ENCODE measurements around the gene GRIA4.
"Not testable (repeated sequence)": the region's sequence is repeated elsewhere in the genome, so short reads cannot be mapped to it uniquely, and the experiment has no call there.

Gene GRIA4

GRCh38 chr11:105860105-105860504 is 250.2 kb downstream of the GRIA4 start:
- DNase-seq (ENCODE audit: low spot score) = no peak

DNA sequence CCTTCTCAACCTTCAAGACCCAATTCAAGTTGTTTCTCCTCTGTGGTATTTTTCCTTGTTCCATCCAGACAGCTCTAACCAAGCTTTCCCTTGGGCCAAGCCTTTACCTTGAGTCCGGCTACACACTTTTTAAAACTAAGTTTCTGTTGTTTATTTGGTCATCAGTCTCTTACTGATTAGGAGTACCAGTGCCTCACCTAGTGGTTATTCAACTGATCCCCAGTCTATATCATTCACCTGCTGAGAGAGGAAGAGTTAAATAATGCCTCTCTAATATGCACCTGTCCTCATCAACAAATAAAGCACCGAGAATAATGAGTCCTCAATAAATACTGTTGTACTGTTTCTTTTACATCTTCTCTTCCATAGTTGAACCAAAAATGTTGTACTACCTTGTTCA is 251.4 kb downstream of the GRIA4 start:
- DNase-seq (ENCODE audit: low spot score) = peak; percentile 8

GRCh38 chr11:105862736-105863367 is 253.0 kb downstream of the GRIA4 start:
- DNase-seq (ENCODE audit: low spot score) = peak; percentile 61

DNA sequence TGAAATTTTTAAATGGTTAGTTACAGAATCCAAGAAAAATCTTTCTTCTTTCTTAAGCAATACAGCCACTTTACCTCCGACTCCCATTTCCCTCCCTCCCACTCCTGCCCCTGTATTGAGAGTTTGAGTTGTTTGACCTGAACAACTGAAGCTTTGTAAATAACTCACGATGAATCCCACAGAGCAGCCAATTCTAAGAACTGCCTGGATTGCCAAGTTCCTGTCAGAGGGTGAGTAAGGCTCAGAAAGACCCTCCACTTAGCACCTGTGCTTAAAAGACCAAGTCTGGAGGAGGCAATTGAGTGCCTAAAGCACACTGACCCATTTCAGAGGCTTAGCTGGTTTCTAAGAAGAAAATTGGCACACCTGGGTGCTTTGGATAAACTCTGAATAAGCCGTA is 253.7 kb downstream of the GRIA4 start:
- no peak for DNase-seq (ENCODE audit: low spot score)

DNA sequence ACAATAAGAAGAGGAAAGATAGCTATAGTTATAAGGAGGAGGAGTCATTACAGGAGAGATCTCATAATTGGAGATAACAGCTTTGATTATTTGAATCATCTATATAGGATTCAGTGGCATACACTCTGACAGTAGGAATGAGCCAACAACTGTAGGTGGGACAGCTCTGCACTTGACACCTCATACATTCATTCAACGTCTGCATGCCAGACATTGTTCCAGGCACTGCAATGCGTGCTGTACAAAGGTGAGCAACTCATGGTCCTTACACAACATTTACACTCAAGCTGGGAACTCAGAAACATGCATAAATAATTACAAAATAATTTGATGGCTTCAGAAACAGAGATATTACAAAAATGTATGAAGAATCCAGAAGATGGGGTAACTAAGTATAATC is 257.9 kb downstream of the GRIA4 start:
- no peak for DNase-seq (ENCODE audit: low spot score)

- DNase-seq (ENCODE audit: low spot score) = no peak
These were observed 259.0 kb downstream of the GRIA4 start for GRCh38 chr11:105868762-105869285.

DNA sequence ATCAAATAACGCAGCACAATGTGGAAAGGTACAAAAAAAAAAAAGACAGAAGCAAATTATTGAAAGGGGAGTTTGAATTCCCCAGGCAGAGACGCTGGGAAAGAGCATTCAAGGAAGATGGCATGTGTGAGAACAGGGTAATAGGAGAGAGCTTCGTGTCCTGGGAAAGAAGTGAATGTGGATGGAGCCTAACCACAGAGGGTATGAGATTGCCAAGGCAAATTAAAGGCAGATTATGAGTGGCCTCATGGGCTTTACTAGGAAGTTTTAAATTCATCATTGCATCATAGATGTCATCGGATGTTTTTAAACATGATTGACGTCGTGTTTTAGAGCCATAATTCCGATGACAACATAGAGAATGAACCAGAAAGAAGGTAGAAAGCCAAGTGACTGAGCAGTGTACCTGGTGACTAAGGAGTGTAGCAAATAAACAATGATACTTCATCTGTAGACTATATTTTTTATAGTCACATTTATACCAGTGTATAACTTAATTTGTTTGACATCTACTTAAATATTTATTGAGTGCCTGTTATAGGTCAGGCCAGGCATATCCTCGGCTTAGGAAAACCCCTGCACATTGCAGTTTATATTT is 260.7 kb downstream of the GRIA4 start:
- DNase-seq (ENCODE audit: low spot score) = no peak

GRCh38 chr11:105878510-105878909 is 268.6 kb downstream of the GRIA4 start:
- DNase-seq (ENCODE audit: low spot score) = no peak

DNA sequence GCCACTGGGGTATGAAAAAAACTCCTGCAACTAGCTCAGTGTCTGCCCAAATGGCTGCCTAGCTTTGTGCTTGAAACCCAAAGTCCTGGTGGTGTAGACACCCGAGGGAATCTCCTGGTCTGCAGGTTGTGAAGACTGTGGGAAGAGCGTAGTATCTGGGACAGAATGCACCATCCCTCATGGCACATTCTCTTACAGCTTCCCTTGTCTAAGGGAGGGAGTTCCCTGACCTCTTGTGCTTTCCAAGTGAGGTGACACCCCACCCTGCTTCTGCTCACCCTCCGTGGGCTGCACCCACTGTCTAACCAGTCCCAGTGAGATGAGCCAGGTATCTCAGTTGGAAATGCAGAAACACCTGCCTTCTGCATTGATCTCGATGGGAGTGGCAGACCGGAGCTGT is 269.1 kb downstream of the GRIA4 start:
- not testable (repeated sequence) for DNase-seq (ENCODE audit: low spot score)

DNA sequence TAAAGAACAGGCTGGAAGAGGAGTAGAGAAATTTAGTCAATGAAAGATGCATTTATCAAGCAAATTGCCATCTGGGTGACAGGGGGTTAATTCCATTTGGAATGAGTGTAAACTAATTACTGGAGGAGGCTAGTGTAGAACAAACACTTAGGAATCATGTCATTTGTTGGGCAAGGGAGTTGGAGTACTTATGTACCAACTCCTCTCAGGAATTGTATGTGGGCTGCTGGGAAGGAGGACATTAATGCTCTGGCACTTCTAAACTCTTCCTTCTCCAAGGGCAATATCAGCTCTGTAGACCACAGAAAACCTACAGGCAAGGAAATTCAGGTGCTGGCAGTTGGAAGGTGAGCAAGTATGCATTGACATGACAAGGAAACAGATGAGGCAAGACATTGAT is 271.2 kb downstream of the GRIA4 start:
- DNase-seq (ENCODE audit: low spot score) = no peak

GRCh38 chr11:105884436-105884835 is 274.6 kb downstream of the GRIA4 start:
- DNase-seq (ENCODE audit: low spot score) = no peak

DNA sequence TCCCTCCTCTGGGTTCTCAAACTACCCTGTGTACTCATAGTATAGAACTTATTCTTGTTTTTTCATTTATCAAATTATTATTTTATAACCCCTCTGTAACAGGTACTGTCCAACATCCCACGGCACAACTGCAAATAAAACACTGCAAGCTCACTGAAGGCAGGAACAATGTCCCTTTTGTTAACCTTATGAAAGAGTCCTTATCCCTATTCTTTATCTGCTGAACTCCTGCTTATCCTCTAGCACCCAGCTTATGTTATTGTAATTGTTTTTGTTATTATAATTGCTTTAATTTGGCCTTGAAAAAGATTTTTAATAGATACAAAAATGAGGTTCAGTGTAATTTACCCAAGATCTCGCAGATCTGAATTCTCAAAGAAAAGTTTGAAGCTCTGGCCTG is 281.8 kb downstream of the GRIA4 start:
- no peak for DNase-seq (ENCODE audit: low spot score)

DNA sequence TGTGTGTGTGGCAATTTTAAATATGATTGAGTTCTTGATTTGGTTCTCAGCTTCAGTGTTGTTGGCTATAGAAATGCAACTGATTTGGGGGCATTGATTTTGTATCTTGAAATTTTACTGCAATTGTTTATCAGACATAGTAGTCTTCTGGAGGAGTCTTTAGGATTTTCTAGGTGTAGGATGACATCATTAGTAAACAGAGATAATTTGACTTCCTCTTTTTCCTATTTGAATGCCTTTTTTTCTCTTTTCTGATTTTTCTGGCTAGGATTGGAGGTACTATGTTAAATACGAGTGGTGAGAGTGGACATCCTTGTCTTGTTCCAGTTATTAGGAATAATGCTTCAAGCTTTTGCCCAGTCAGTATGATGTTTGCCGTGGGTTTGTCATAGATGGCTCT is 287.3 kb downstream of the GRIA4 start:
- DNase-seq (ENCODE audit: low spot score) = no peak

DNA sequence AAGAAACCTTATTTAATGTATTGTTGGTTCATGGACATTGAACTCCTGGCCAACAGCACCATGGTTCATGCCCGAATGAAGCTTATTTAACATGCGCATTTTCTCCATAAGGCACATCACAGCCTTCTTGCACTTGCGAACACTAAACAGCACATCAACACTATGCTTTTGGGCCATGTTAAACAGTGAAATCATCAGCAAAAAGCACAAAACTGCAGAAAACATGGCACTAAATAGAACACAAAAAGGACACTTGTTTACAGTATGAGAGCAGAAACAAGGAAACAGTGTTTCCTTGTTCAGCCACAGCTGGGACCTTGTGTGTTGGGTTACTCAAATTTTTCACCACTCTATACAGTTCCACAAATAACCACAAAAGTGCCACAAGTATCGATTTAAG is 289.9 kb downstream of the GRIA4 start:
- no peak for DNase-seq (ENCODE audit: low spot score)

DNA sequence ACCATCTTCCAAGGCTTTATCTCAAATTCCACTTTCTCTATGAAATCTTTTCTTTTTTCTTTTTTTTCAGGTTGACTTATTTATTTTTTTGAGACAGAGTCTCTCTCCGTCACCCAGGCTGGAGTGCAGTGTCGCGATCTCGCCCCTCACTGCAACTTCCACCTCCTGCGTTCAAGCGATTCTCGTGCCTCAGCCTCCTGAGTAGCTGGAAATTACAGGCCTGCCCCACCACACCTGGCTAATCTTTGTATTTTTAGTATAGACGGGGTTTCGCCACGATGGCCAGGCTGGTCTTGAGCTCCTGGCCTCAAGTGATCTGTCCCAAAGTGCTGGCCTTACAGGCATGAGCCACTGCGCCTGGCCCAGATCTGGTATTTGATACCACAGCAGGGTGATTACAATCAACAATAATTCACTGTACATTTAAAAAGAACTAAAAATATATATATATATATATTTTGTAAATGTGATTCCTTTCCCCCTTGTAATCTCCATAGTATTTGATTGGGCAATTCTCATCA is 290.7 kb downstream of the GRIA4 start:
- no peak for DNase-seq (ENCODE audit: low spot score)

DNA sequence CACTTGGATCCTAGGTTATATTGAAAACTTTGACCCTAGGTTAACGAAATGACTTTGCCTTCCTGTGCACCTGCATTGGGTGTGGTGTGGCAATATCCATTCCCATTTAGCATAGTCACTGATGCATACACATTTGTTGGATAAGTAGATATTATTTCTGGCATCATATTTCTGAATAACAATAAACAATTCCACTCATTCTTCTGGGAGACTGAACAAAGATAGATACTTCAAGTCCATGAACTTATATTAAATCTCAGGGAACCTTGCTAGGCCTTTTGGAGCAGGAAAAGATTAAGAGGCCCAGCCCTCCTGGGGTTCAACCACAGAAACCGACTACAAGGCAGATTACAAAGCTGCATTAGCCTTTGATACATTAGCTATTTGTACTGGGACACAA is 293.2 kb downstream of the GRIA4 start:
- DNase-seq (ENCODE audit: low spot score) = no peak

DNA sequence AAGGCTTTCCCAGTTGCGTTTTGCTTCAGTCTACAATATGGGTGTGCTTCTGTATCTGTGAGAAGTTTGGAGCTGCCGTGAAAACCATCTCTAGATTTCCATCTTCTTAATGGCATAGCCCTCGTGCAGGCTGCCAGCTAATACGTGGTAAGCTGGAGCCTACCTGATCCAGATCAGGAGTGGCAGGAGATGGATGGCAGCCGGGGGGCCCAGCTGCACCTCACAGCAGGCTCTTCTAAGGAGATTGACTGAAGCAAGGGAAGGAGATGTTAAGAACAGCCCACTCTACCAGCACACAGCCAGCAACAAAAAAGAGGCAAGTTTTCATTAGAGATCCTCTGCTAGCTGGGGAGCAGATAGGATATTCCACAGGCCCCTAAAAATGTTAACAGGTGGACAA is 296.6 kb downstream of the GRIA4 start:
- no peak for DNase-seq (ENCODE audit: low spot score)

DNA sequence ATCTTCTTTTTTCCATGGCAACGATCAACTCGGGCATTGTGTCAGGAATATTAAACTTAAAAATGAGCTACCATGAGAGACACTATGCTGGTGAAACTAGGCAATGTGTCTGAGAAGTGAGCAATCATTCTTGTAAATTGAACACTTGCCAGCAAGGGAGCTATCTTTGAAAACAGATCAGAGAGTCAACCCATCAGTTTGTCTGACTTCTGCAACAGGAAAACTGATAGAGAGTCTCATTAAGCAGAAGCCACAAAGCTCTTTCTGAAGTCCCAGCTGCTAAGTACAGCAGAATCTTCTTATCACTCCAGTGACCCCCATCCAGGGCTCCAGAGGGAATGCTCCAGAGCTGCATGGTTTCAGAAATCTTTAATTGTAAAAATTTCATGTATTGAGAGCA is 297.4 kb downstream of the GRIA4 start:
- no peak for DNase-seq (ENCODE audit: low spot score)

DNA sequence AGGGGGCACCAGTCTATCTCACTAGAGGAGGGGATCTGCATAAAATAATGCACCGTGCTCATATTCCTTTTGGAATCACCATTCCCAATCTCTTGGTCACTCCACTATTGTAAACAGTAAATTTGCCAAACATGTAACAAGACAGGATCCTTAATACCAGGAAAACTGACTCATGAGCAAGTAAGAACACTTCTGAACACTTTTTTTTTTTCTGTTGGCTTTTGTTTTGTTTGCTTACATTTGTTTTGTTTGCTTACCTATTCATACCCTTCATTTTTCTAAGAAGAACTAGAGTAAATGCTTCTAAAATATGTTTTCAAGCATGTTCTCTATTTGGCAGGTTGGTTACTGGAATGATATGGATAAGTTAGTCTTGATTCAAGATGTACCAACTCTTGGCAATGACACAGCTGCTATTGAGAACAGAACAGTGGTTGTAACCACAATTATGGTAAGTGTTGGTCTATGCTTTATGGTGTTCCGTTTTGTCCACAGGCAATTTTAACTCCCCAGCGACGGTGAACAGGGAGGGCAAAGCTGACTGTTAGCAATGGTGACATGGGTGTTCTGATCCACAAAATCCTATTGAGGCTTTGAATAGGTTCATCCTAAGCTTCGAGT is 300.3 kb downstream of the GRIA4 start:
- DNase-seq (ENCODE audit: low spot score) = no peak

DNA sequence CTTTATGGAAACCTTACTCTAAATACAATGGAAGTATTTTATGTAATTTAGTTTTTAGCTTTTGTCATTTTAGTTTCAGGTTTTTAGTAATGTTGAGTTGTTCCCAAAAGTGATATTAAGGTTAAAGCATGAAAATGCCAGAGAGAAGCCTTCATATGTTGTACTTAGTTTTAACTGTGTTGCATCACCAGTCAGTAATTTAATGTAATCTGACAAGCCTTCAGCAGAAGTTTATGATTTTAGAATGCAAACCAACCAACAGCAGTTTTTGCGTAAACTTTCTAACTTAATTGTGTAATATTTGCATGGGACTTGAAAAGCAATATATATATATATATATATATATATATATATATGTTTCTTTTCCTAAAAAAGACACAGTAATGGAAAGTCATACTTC is 301.6 kb downstream of the GRIA4 start:
- no peak for DNase-seq (ENCODE audit: low spot score)

GRCh38 chr11:105912666-105913065 is 302.8 kb downstream of the GRIA4 start:
- no peak for DNase-seq (ENCODE audit: low spot score)

GRCh38 chr11:105915021-105915420 is 305.1 kb downstream of the GRIA4 start:
- no peak for DNase-seq (ENCODE audit: low spot score)

- DNase-seq (ENCODE audit: low spot score) = no peak
These were observed 308.2 kb downstream of the GRIA4 start for GRCh38 chr11:105918039-105918438.

All from kidney tubule cell (primary cell).